CD4-positive, alpha-beta T cell (primary cell): ENCODE measurements around the gene GPC6. TPM values are rescaled to one million over a fixed set of nuclear protein-coding genes. Genes with fewer than 3 reads are reported as not detected.

Experiments
- ATAC-seq: fragments of 200-7000 bp; cut with Tn5 transposase; one replicate; pipeline ENCODE4 v1.10.0; 2022; ENCODE audit warnings: mild to moderate bottlenecking; ENCODE audit not compliant: poor library complexity
- CTCF ChIA-PET: fragments of 350-600 bp; sonication (Branson Sonifier 250); formaldehyde crosslinking; loops from one replicate; lab custom pipeline; 2021; ENCODE audit warnings: antibody characterized with exemption, inconsistent platforms; lab: Charles Lee
- POLR2A ChIA-PET: fragments of 350-600 bp; sonication (Branson Sonifier 250); formaldehyde crosslinking; loops from one replicate; lab custom pipeline; 2021; ENCODE audit warnings: antibody characterized with exemption, inconsistent platforms; lab: Charles Lee
- DNase-seq, 14 experiments: peaks; one replicate each; pipeline ENCODE4 v3.0.0-alpha.2; 2013 to 2020; ENCODE audit warnings: mixed read lengths in 2 of 14
- H3K27ac ChIP-seq, 2 donors: one replicate each; pipeline versions ENCODE4 v1.5.1 to v1.7.0; 2013; ENCODE audit warnings: low read length in 2 of 2, low read depth in 1 of 2, mild to moderate bottlenecking in 1 of 2
- H3K27me3 ChIP-seq, 2 experiments: 1 replicate in 1 of 2; 2 replicates in 1 of 2; pipeline versions ENCODE4 v1.6.1 to v1.7.0; 2013; ENCODE audit warnings: low read length in 2 of 2, control low read depth in 1 of 2, mild to moderate bottlenecking in 1 of 2, moderate library complexity in 1 of 2; ENCODE audit not compliant: insufficient read depth in 2 of 2, control insufficient read depth in 1 of 2
- H3K36me3 ChIP-seq: one replicate; pipeline ENCODE4 v1.6.1; 2013; ENCODE audit warnings: low read length, control low read depth; ENCODE audit not compliant: insufficient read depth
- H3K4me1 ChIP-seq: one replicate; pipeline ENCODE4 v1.6.1; 2013; ENCODE audit warnings: low read length, control low read depth; ENCODE audit not compliant: insufficient read depth
- H3K4me3 ChIP-seq: one replicate; pipeline ENCODE4 v1.5.1; 2013; ENCODE audit warnings: mild to moderate bottlenecking, low read length, moderate library complexity
- H3K9me3 ChIP-seq, 2 experiments: 1 replicate in 1 of 2; 2 replicates in 1 of 2; pipeline versions ENCODE4 v1.6.1 to v1.7.0; 2013; ENCODE audit warnings: low read length in 2 of 2, mild to moderate bottlenecking in 2 of 2, control low read depth in 1 of 2, moderate library complexity in 1 of 2; ENCODE audit not compliant: control insufficient read depth in 1 of 2, insufficient read depth in 1 of 2
- H3K27ac Mint-ChIP-seq: one replicate; pipeline ENCODE4 v1.8.0; 2020; ENCODE audit warnings: mixed read lengths
- H3K27me3 Mint-ChIP-seq: one replicate; pipeline ENCODE4 v1.8.0; 2021; ENCODE audit warnings: mixed read lengths
- H3K36me3 Mint-ChIP-seq: one replicate; pipeline ENCODE4 v1.8.0; 2021; ENCODE audit warnings: low read depth, mixed read lengths
- H3K4me1 Mint-ChIP-seq: one replicate; pipeline ENCODE4 v1.8.0; 2021; ENCODE audit warnings: low read depth, mixed read lengths
- H3K4me3 Mint-ChIP-seq: one replicate; pipeline ENCODE4 v1.8.0; 2020; ENCODE audit warnings: mild to moderate bottlenecking, mixed read lengths
- H3K9me3 Mint-ChIP-seq: one replicate; pipeline ENCODE4 v1.8.0; 2020; ENCODE audit warnings: mixed read lengths
- intact Hi-C, 2 experiments: fragments of 100-400 bp; cut with DNase I in 1 of 2; cut with micrococcal nuclease in 1 of 2; formaldehyde crosslinking; loops; one replicate each; pipeline versions ENCODE4 v1.15.1 to v1.9.0; 2023 to 2025; cut with DNase I, micrococcal nuclease
- total RNA-seq, 174 experiments: library from RNA in 2 of 174; stranded (reverse) in 2 of 174; gene quantifications; one replicate each; pipeline ENCODE4 v1.2.3 and lab custom pipeline; 2021 to 2026
- TF ChIP-seq, protein P1 (sequence below): fragments of 200-600 bp; IDR thresholded peaks from one replicate; pipeline ENCODE4 v1.8.0; 2022; ENCODE audit warnings: antibody characterized with exemption, mild to moderate bottlenecking

Gene GPC6
- total RNA-seq, 2 experiments from 2014 or later, result not detected

DNA sequence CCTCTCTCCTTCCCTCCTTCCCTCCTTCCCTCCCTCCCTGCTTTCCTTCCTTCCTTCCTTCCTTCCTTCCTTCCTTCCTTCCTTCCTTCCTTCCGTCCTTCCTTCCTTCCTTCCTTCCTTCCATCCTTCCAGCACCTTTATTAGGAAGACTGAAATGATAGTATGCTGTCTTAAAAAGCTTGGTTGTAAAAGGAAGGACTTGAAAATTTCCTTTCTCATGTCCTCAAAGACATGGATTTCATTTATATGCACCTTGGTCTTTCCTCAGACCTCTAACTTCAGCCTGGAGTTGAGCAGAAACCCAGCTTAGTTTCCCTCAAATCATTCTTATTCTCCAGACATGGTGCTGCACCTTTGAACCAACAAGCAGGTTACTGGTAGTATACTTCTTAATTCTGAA, 141.7 kb downstream of the GPC6 start:
- no peaks in the 10 kb centered on the region for H3K27me3 ChIP-seq
- H3K4me1 ChIP-seq, result no peaks in the 10 kb centered on the region
- H3K9me3 Mint-ChIP-seq, result peaks cover 2% of the 10 kb centered on the region
- H3K4me3 Mint-ChIP-seq, result no peak overlapping the region
- no peaks in the 10 kb centered on the region for H3K9me3 ChIP-seq
- no peak overlapping the region for H3K4me3 ChIP-seq
- intact Hi-C loops, result no loop called here
- POLR2A ChIA-PET, result no interaction called here
- H3K4me1 Mint-ChIP-seq, result no peaks in the 10 kb centered on the region
- H3K36me3 ChIP-seq, result no peaks in the 10 kb centered on the region
- CTCF ChIA-PET, result no interaction called here
- H3K27me3 Mint-ChIP-seq, result peaks cover 4% of the 10 kb centered on the region
- H3K27ac ChIP-seq, result no peak overlapping the region
- ATAC-seq, result no peak
- H3K27ac Mint-ChIP-seq, result no peak overlapping the region
- H3K36me3 Mint-ChIP-seq, result no peaks in the 10 kb centered on the region
- DNase-seq, result no peak
- TF ChIP-seq, protein P1, sequence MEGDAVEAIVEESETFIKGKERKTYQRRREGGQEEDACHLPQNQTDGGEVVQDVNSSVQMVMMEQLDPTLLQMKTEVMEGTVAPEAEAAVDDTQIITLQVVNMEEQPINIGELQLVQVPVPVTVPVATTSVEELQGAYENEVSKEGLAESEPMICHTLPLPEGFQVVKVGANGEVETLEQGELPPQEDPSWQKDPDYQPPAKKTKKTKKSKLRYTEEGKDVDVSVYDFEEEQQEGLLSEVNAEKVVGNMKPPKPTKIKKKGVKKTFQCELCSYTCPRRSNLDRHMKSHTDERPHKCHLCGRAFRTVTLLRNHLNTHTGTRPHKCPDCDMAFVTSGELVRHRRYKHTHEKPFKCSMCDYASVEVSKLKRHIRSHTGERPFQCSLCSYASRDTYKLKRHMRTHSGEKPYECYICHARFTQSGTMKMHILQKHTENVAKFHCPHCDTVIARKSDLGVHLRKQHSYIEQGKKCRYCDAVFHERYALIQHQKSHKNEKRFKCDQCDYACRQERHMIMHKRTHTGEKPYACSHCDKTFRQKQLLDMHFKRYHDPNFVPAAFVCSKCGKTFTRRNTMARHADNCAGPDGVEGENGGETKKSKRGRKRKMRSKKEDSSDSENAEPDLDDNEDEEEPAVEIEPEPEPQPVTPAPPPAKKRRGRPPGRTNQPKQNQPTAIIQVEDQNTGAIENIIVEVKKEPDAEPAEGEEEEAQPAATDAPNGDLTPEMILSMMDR, result no peak

DNA sequence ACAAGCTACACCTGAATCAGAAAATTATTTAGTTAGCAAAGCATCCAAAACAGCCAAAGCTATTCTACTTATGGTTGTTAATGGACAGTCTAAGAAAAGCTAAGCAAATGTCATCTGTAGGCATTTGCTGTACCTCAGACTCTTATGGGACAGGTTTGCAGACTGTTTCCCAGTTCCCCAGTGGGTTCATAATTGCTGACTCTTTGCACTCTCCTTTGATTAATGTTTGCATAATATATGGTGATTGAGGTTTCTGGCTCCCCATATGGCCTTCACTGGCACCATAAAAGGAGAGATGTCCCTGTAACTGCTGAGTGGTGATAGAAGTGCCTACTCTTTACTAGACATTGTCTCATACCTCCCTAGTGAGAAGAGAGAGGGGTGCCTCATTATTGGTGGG, 142.1 kb downstream of the GPC6 start:
- no peaks in the 10 kb centered on the region for H3K36me3 Mint-ChIP-seq
- DNase-seq (no peak), ATAC-seq (no peak)
- POLR2A ChIA-PET, result no interaction called here
- Histone ChIP-seq H3K27me3 (no peaks in the 10 kb centered on the region), H3K4me1 (no peaks in the 10 kb centered on the region), H3K4me3 (no peak overlapping the region), H3K9me3 (no peaks in the 10 kb centered on the region), H3K27ac (no peak overlapping the region), H3K36me3 (no peaks in the 10 kb centered on the region)
- peaks cover 4% of the 10 kb centered on the region for H3K27me3 Mint-ChIP-seq
- peaks cover 2% of the 10 kb centered on the region for H3K9me3 Mint-ChIP-seq
- H3K4me3 Mint-ChIP-seq, result no peak overlapping the region
- no peaks in the 10 kb centered on the region for H3K4me1 Mint-ChIP-seq
- H3K27ac Mint-ChIP-seq, result no peak overlapping the region
- CTCF ChIA-PET, result no interaction called here
- TF ChIP-seq, protein P1, result no peak
- intact Hi-C loops, result no loop called here

DNA sequence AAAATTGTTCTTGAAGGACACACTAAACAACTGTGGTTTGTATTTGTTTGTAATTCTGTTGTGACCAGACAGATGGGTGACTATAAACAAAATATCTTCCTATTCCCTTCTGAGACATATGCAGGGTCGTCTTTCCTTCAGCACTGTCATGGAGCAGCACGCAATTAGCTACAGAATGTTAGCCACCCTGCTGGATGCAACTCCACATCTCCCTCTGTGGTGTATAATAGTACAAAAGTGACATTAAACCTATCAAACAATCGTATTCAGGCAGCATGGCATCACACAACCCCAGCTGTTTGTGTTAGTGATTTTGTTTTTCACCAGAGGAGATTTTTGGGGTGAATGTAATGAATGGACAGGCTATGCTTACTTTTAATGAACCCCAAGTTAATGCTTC, 146.2 kb downstream of the GPC6 start:
- H3K27ac Mint-ChIP-seq, result no peak overlapping the region
- DNase-seq (no peak), ATAC-seq (no peak)
- TF ChIP-seq, protein P1, result no peak
- peaks cover 4% of the 10 kb centered on the region for H3K27me3 Mint-ChIP-seq
- intact Hi-C loops, result no loop called here
- Histone ChIP-seq H3K4me3 (no peak overlapping the region), H3K4me1 (no peaks in the 10 kb centered on the region), H3K27me3 (no peaks in the 10 kb centered on the region), H3K36me3 (no peaks in the 10 kb centered on the region), H3K27ac (no peak overlapping the region), H3K9me3 (no peaks in the 10 kb centered on the region)
- H3K4me3 Mint-ChIP-seq, result no peak overlapping the region
- no peaks in the 10 kb centered on the region for H3K36me3 Mint-ChIP-seq
- H3K4me1 Mint-ChIP-seq, result no peaks in the 10 kb centered on the region
- ChIA-PET CTCF (no interaction called here), POLR2A (no interaction called here)
- H3K9me3 Mint-ChIP-seq, result no peaks in the 10 kb centered on the region
